Measurements from ENCODE around the gene DENND1A. TPM values are rescaled to one million over a fixed set of nuclear protein-coding genes. Genes with fewer than 3 reads are reported as not detected.
A peak's percentile ranks its signal among the peaks of the same experiment; 100 is the strongest.

The DENND1A gene
- total RNA-seq, 1 donor from 2014 or later, result 23.0 TPM

GRCh38 chr9:123350590-123351310 lies 579.2 kb downstream of the DENND1A start:
- no peaks in the 10 kb centered on the region for H3K9me3 ChIP-seq
- H3K27me3 ChIP-seq (ENCODE audit: low read depth), result peaks cover 11% of the 10 kb centered on the region
- intact Hi-C loops (cut with DNase I), result no loop called here
- DNase-seq (peak; percentile 37), ATAC-seq (no peak)
- no peaks in the 10 kb centered on the region for H3K36me3 ChIP-seq
- H3K27ac ChIP-seq, result no peak overlapping the region
- H3K4me3 ChIP-seq, result no peak overlapping the region
- TF ChIP-seq CTCF (IDR thresholded peaks at IDR 0.05), result no peak
- peaks cover 5% of the 10 kb centered on the region for H3K4me1 ChIP-seq

GRCh38 chr9:123349691-123350480 lies 580.0 kb downstream of the DENND1A start:
- TF ChIP-seq CTCF (IDR thresholded peaks at IDR 0.05), result peak; percentile 93

GRCh38 chr9:123349033-123349432 lies 580.9 kb downstream of the DENND1A start:
- peaks cover 2% of the 10 kb centered on the region for H3K4me1 ChIP-seq
- no peaks in the 10 kb centered on the region for H3K36me3 ChIP-seq
- no peak overlapping the region for H3K27ac ChIP-seq
- H3K27me3 ChIP-seq (ENCODE audit: low read depth), result peaks cover 3% of the 10 kb centered on the region
- TF ChIP-seq CTCF (IDR thresholded peaks at IDR 0.05), result no peak
- no peaks in the 10 kb centered on the region for H3K9me3 ChIP-seq
- DNase-seq, result no peak
- intact Hi-C loops (cut with DNase I), result no loop called here
- no peak for ATAC-seq
- H3K4me3 ChIP-seq, result no peak overlapping the region

More at GRCh38 chr9:123349691-123350480, 580.0 kb downstream of the DENND1A start:
- intact Hi-C loops (cut with DNase I), result no loop called here
- Histone ChIP-seq H3K4me1 (peaks cover 5% of the 10 kb centered on the region), H3K9me3 (no peaks in the 10 kb centered on the region), H3K36me3 (no peaks in the 10 kb centered on the region), H3K27ac (no peak overlapping the region), H3K27me3 (ENCODE audit: low read depth) (peaks cover 9% of the 10 kb centered on the region), H3K4me3 (no peak overlapping the region)
- ATAC-seq (peak; percentile 82 to 84), DNase-seq (no peak)

GRCh38 chr9:123348317-123348992 lies 581.5 kb downstream of the DENND1A start:
- no peak overlapping the region for H3K4me3 ChIP-seq
- no peaks in the 10 kb centered on the region for H3K36me3 ChIP-seq
- intact Hi-C loops (cut with DNase I), result no loop called here
- no peak overlapping the region for H3K27ac ChIP-seq
- H3K9me3 ChIP-seq, result no peaks in the 10 kb centered on the region
- TF ChIP-seq CTCF (IDR thresholded peaks at IDR 0.05), result no peak
- H3K27me3 ChIP-seq (ENCODE audit: low read depth), result peaks cover 3% of the 10 kb centered on the region
- ATAC-seq, result no peak
- DNase-seq, result no peak
- H3K4me1 ChIP-seq, result peaks cover 4% of the 10 kb centered on the region

GRCh38 chr9:123347289-123348060 lies 582.5 kb downstream of the DENND1A start:
- no peak overlapping the region for H3K27ac ChIP-seq
- ATAC-seq, result no peak
- H3K4me3 ChIP-seq, result no peak overlapping the region
- H3K27me3 ChIP-seq (ENCODE audit: low read depth), result no peaks in the 10 kb centered on the region
- H3K9me3 ChIP-seq, result no peaks in the 10 kb centered on the region
- no peaks in the 10 kb centered on the region for H3K36me3 ChIP-seq
- no peak for TF ChIP-seq CTCF (IDR thresholded peaks at IDR 0.05)
- peaks cover 4% of the 10 kb centered on the region for H3K4me1 ChIP-seq
- intact Hi-C loops (cut with DNase I), result no loop called here
- DNase-seq, result no peak

Measured in lower lobe of right lung (tissue), 2 donors.